ENCODE results near the gene LDLRAP1.

The LDLRAP1 gene

GRCh38 chr1:25527226-25527846 lies 16.1 kb upstream of the LDLRAP1 start:
- H3K4me3 ChIP-seq (ENCODE audit: low read depth, low read length): no peak overlapping the region
- no peak for DNase-seq
- no peaks in the 10 kb centered on the region for H3K27me3 ChIP-seq (ENCODE audit: insufficient read depth, low read depth, severe bottlenecking)
- no peaks in the 10 kb centered on the region for H3K36me3 ChIP-seq
- TF ChIP-seq CTCF (IDR thresholded peaks at IDR 0.05; ENCODE audit: low read depth, low read length): no peak
- peaks cover 6% of the 10 kb centered on the region for H3K9me3 ChIP-seq (ENCODE audit: severe bottlenecking)
- H3K27ac ChIP-seq: no peak overlapping the region

DNA sequence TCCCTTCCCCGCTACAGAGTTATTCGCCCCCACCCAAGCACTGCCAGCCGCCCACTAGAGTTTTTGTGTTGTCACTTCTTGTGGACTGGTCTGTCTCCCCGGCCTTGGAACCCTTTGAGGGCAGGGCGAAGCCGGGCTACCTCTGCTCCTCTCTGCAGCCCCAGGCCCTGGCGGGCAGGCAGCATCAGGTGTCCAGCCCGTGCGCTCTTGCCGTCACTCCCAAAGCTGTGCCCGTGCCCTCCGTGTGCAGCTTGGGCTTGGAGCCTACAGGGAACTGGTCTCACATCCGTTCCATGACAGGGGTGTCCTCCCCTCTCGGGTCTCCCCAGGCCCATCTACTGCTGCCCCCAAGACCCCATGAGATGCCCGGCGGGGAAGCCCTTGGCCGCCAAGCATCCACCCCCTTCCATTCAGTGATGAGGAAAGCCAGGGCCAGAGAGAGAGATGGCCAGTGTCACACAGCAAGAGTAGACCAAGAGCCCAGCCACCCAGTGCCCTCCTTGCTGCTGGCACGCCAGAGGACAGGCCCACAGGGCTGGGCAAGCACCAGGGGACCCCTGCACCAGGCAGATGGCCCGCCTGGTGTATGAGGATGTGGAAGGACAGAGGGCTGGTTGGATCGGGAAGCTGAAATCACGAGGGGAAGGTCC lies 15.3 kb upstream of the LDLRAP1 start:
- H3K9me3 ChIP-seq (ENCODE audit: severe bottlenecking): peaks cover 6% of the 10 kb centered on the region
- no peak for TF ChIP-seq CTCF (IDR thresholded peaks at IDR 0.05; ENCODE audit: low read depth, low read length)
- no peak overlapping the region for H3K27ac ChIP-seq
- H3K4me3 ChIP-seq (ENCODE audit: low read depth, low read length): no peak overlapping the region
- DNase-seq: no peak
- no peaks in the 10 kb centered on the region for H3K36me3 ChIP-seq
- H3K27me3 ChIP-seq (ENCODE audit: insufficient read depth, low read depth, severe bottlenecking): no peaks in the 10 kb centered on the region

GRCh38 chr1:25528881-25529517 lies 14.4 kb upstream of the LDLRAP1 start:
- no peaks in the 10 kb centered on the region for H3K36me3 ChIP-seq
- H3K27me3 ChIP-seq (ENCODE audit: insufficient read depth, low read depth, severe bottlenecking): no peaks in the 10 kb centered on the region
- no peak overlapping the region for H3K4me3 ChIP-seq (ENCODE audit: low read depth, low read length)
- DNase-seq: no peak
- TF ChIP-seq CTCF (IDR thresholded peaks at IDR 0.05; ENCODE audit: low read depth, low read length): no peak
- peaks cover 6% of the 10 kb centered on the region for H3K9me3 ChIP-seq (ENCODE audit: severe bottlenecking)
- H3K27ac ChIP-seq: no peak overlapping the region

GRCh38 chr1:25529518-25530185 lies 13.8 kb upstream of the LDLRAP1 start:
- no peak for DNase-seq
- TF ChIP-seq CTCF (IDR thresholded peaks at IDR 0.05; ENCODE audit: low read depth, low read length): no peak
- no peak overlapping the region for H3K4me3 ChIP-seq (ENCODE audit: low read depth, low read length)
- H3K27ac ChIP-seq: no peak overlapping the region
- peaks cover 6% of the 10 kb centered on the region for H3K9me3 ChIP-seq (ENCODE audit: severe bottlenecking)
- H3K27me3 ChIP-seq (ENCODE audit: insufficient read depth, low read depth, severe bottlenecking): no peaks in the 10 kb centered on the region
- no peaks in the 10 kb centered on the region for H3K36me3 ChIP-seq

- TF ChIP-seq CTCF (IDR thresholded peaks at IDR 0.05; ENCODE audit: low read depth, low read length): no peak
- DNase-seq: no peak
- no peak overlapping the region for H3K27ac ChIP-seq
- H3K4me3 ChIP-seq (ENCODE audit: low read depth, low read length): no peak overlapping the region
- peaks cover under 1% of the 10 kb centered on the region for H3K9me3 ChIP-seq (ENCODE audit: severe bottlenecking)
- no peaks in the 10 kb centered on the region for H3K27me3 ChIP-seq (ENCODE audit: insufficient read depth, low read depth, severe bottlenecking)
- no peaks in the 10 kb centered on the region for H3K36me3 ChIP-seq
These were observed 13.0 kb upstream of the LDLRAP1 start for GRCh38 chr1:25530186-25531081.

All from WERI-Rb-1 (cell line).